ENCODE measurements around the gene COMMD1. TPM values are rescaled to one million over a fixed set of nuclear protein-coding genes. Genes with fewer than 3 reads are reported as not detected.
A peak's percentile ranks its signal among the peaks of the same experiment; 100 is the strongest.

COMMD1 gene
- total RNA-seq, 1 donor from 2014 or later, result 36.1 TPM

GRCh38 chr2:62007555-62007954, 102.1 kb downstream of the COMMD1 start:
- Mint-ChIP-seq H3K27ac (no peak overlapping the region), H3K27me3 (ENCODE audit: low read depth) (no peaks in the 10 kb centered on the region), H3K9me3 (no peaks in the 10 kb centered on the region), H3K4me1 (peaks cover 15% of the 10 kb centered on the region), H3K36me3 (peaks cover 7% of the 10 kb centered on the region), H3K4me3 (no peak overlapping the region)
- no peak for DNase-seq (ENCODE audit: low spot score in 2 of 2, unreplicated experiment in 2 of 2)
- TF ChIP-seq CTCF (IDR thresholded peaks at IDR 0.05; ENCODE audit: unreplicated experiment), result no peak

GRCh38 chr2:62010632-62011256, 105.3 kb downstream of the COMMD1 start:
- no peak for DNase-seq (ENCODE audit: low spot score in 2 of 2, unreplicated experiment in 2 of 2)
- Mint-ChIP-seq H3K9me3 (peaks cover 7% of the 10 kb centered on the region), H3K27ac (peak overlapping the region; percentile 23), H3K27me3 (ENCODE audit: low read depth) (no peaks in the 10 kb centered on the region), H3K4me1 (peaks cover 25% of the 10 kb centered on the region), H3K36me3 (no peaks in the 10 kb centered on the region), H3K4me3 (no peak overlapping the region)
- no peak for TF ChIP-seq CTCF (IDR thresholded peaks at IDR 0.05; ENCODE audit: unreplicated experiment)

- peaks cover 25% of the 10 kb centered on the region for H3K4me1 Mint-ChIP-seq
- DNase-seq (ENCODE audit: low spot score in 2 of 2, unreplicated experiment in 2 of 2), result no peak
- H3K9me3 Mint-ChIP-seq, result peaks cover 7% of the 10 kb centered on the region
- H3K27me3 Mint-ChIP-seq (ENCODE audit: low read depth), result no peaks in the 10 kb centered on the region
- peak overlapping the region; percentile 55 for H3K27ac Mint-ChIP-seq
- no peak overlapping the region for H3K4me3 Mint-ChIP-seq
- TF ChIP-seq CTCF (IDR thresholded peaks at IDR 0.05; ENCODE audit: unreplicated experiment), result no peak
- H3K36me3 Mint-ChIP-seq, result peaks cover 3% of the 10 kb centered on the region
These were observed 108.2 kb downstream of the COMMD1 start for GRCh38 chr2:62013641-62014040.

- H3K36me3 Mint-ChIP-seq, result peaks cover 3% of the 10 kb centered on the region
- peaks cover 7% of the 10 kb centered on the region for H3K9me3 Mint-ChIP-seq
- H3K4me1 Mint-ChIP-seq, result peaks cover 25% of the 10 kb centered on the region
- H3K27me3 Mint-ChIP-seq (ENCODE audit: low read depth), result no peaks in the 10 kb centered on the region
- no peak for DNase-seq (ENCODE audit: low spot score in 2 of 2, unreplicated experiment in 2 of 2)
- TF ChIP-seq CTCF (IDR thresholded peaks at IDR 0.05; ENCODE audit: unreplicated experiment), result no peak
- no peak overlapping the region for H3K4me3 Mint-ChIP-seq
- H3K27ac Mint-ChIP-seq, result peak overlapping the region; percentile 55
These were observed 108.6 kb downstream of the COMMD1 start for GRCh38 chr2:62014102-62014501.

GRCh38 chr2:62016957-62017356, 111.5 kb downstream of the COMMD1 start:
- Mint-ChIP-seq H3K9me3 (peaks cover 7% of the 10 kb centered on the region), H3K4me3 (no peak overlapping the region), H3K27ac (no peak overlapping the region), H3K4me1 (peaks cover 9% of the 10 kb centered on the region), H3K27me3 (ENCODE audit: low read depth) (no peaks in the 10 kb centered on the region), H3K36me3 (peaks cover 11% of the 10 kb centered on the region)
- TF ChIP-seq CTCF (IDR thresholded peaks at IDR 0.05; ENCODE audit: unreplicated experiment), result no peak
- no peak for DNase-seq (ENCODE audit: low spot score in 2 of 2, unreplicated experiment in 2 of 2)
